ENCODE results near the gene HS2ST1. TPM values are rescaled to one million over a fixed set of nuclear protein-coding genes. Genes with fewer than 3 reads are reported as not detected.

The HS2ST1 gene
- total RNA-seq, 4 donors from 2014 or later = 4.6 to 53.5 (median 15.5) TPM

GRCh38 chr1:86965827-86966182 lies 51.4 kb downstream of the HS2ST1 start:
- Histone ChIP-seq H3K27me3 (no peaks in the 10 kb centered on the region), H3K9me3 (no peaks in the 10 kb centered on the region), H3K36me3 (no peaks in the 10 kb centered on the region), H3K4me3 (no peak overlapping the region), H3K27ac (no peak overlapping the region), H3K4me1 (no peaks in the 10 kb centered on the region)
- DNase-seq = no peak
- TF ChIP-seq CTCF (IDR thresholded peaks at IDR 0.05) (no peak), POLR2A (IDR thresholded peaks at IDR 0.05) (no peak)
- intact Hi-C loops (cut with DNase I; ENCODE audit: low total_unique reads) = no loop called here

- Histone ChIP-seq H3K27me3 (no peaks in the 10 kb centered on the region), H3K4me1 (no peaks in the 10 kb centered on the region), H3K36me3 (no peaks in the 10 kb centered on the region), H3K27ac (no peak overlapping the region), H3K9me3 (no peaks in the 10 kb centered on the region), H3K4me3 (no peak overlapping the region)
- no peak for DNase-seq
- TF ChIP-seq POLR2A (IDR thresholded peaks at IDR 0.05) (no peak), CTCF (IDR thresholded peaks at IDR 0.05) (no peak)
- intact Hi-C loops (cut with DNase I; ENCODE audit: low total_unique reads) = no loop called here
Observed at GRCh38 chr1:86970938-86971337, 56.5 kb downstream of the HS2ST1 start.

GRCh38 chr1:86971778-86972177 lies 57.3 kb downstream of the HS2ST1 start:
- Histone ChIP-seq H3K27me3 (no peaks in the 10 kb centered on the region), H3K4me3 (no peak overlapping the region), H3K36me3 (no peaks in the 10 kb centered on the region), H3K27ac (no peak overlapping the region), H3K4me1 (no peaks in the 10 kb centered on the region), H3K9me3 (no peaks in the 10 kb centered on the region)
- intact Hi-C loops (cut with DNase I; ENCODE audit: low total_unique reads) = no loop called here
- DNase-seq = no peak
- no peak for TF ChIP-seq CTCF (IDR thresholded peaks at IDR 0.05)
- no peak for TF ChIP-seq POLR2A (IDR thresholded peaks at IDR 0.05)

GRCh38 chr1:86972262-86972661 lies 57.8 kb downstream of the HS2ST1 start:
- Histone ChIP-seq H3K4me1 (no peaks in the 10 kb centered on the region), H3K9me3 (no peaks in the 10 kb centered on the region), H3K4me3 (no peak overlapping the region), H3K27ac (no peak overlapping the region), H3K36me3 (no peaks in the 10 kb centered on the region), H3K27me3 (no peaks in the 10 kb centered on the region)
- DNase-seq = no peak
- TF ChIP-seq CTCF (IDR thresholded peaks at IDR 0.05) (no peak), POLR2A (IDR thresholded peaks at IDR 0.05) (no peak)
- intact Hi-C loops (cut with DNase I; ENCODE audit: low total_unique reads) = no loop called here

DNA sequence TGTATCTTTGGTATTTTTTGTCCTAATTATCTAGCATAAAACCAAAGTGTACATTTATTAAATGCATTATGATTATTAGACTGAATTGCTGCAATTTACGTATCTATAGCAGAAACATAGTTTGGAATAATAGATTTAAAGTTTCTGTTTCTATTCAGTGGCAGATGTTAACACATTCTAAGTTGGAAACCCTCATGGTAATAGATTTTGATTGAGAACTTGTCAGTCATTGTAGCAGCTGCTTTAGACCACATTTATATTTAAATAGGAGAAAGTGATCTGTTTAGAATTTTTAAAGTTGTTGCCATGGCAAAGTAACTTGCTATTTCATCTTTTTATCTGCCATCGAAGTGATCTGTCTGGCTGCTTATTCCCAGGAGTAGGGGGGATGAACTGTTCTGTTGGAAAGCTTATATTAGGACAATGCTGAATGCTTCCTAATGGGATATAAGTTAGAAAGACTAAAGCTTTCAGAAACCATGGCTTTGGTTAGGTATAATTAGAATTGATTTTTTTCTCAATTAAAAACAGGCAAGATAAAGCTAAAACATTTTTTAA lies 61.6 kb downstream of the HS2ST1 start:
- TF ChIP-seq POLR2A (IDR thresholded peaks at IDR 0.05) (no peak), CTCF (IDR thresholded peaks at IDR 0.05) (no peak)
- Histone ChIP-seq H3K4me1 (no peaks in the 10 kb centered on the region), H3K4me3 (no peak overlapping the region), H3K27me3 (no peaks in the 10 kb centered on the region), H3K9me3 (no peaks in the 10 kb centered on the region), H3K36me3 (no peaks in the 10 kb centered on the region), H3K27ac (no peak overlapping the region)
- DNase-seq = no peak
- intact Hi-C loops (cut with DNase I; ENCODE audit: low total_unique reads) = no loop called here

Data from uterus (tissue), 4 donors.